GM10266 (cell line): ENCODE measurements around the gene RUBCNL.

ENCODE experiments used
- DNase-seq: peaks from one replicate; pipeline ENCODE4 v3.0.0; 2012; ENCODE audit errors: extremely low spot score
- CTCF ChIP-seq: IDR thresholded peaks from 2 replicates; pipeline ENCODE4 v1.5.1; 2012; ENCODE audit warnings: mild to moderate bottlenecking, low read depth; ENCODE audit not compliant: control insufficient read depth, insufficient read depth; ENCODE audit errors: missing control alignments

Gene RUBCNL

GRCh38 chr13:46396341-46396740 is 9.3 kb upstream of the RUBCNL start:
- no peak for DNase-seq
- TF ChIP-seq CTCF: no peak

DNA sequence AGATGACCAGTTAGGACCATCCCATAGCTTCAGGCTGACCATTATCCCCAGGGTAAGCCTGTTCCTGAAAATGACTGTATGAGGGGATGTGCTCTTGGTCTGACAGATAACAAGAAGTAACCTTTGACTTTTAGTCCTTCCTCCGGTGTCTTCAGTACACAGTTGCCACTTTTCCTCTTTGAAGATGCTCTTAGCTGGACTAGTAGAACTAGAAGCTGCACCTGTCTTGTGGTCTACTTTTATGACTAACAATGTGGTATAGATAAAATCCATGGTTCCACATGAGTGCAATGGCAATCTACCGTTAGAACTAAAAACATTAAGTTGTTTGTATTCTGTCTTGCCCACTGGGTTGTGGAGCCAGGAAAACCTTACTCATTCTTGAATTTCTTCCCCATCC is 5.9 kb upstream of the RUBCNL start:
- no peak for TF ChIP-seq CTCF
- DNase-seq: no peak

DNA sequence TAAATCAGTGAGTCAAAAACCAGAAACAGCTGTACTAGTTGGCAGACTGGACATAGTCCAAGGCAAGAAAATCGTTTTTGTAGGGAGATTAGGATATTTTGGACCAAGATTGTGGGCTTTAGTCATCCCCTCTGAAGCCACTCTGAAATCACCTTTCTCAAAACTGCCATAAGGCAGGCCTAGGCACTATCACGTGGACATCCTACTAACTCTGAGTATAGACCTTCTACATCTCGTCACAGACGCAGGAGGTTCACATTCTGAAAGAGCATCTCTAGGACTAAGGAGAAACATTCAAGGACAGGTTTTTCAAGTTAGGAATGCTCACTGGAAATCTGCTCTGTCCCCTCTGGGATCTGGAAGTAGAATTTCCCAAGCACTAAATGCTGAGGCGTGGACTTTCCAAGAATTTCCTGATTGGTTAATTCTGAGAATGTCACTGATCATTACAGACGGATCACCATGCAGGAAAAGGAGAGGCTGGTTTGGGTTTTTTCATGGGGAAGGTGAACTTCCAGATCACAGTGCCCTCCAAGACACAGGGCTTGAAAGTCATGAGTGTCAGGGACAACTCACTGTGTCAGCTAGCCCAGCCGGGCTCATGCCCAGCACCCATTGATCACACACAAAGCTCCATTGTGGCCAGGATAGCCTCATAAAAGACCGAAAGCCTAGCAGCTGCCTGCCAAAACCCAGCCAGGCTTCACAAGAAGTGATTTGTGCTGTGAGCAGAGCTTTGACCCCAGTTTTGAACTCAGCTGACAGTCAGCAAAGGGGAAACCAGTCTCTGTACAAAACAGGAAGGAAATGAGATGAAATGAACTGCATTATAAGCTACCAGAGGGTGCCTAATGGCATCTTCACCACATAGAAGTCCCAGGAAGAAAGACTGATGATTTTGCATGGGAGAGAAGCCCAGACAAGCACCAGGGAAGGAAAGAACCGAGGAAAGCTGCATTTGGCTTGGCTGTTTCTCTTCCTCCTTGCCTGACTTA is 2.7 kb upstream of the RUBCNL start:
- no peak for DNase-seq
- no peak for TF ChIP-seq CTCF

- TF ChIP-seq CTCF: no peak
- no peak for DNase-seq
Measured at GRCh38 chr13:46388846-46389245, 1.8 kb upstream of the RUBCNL start.

DNA sequence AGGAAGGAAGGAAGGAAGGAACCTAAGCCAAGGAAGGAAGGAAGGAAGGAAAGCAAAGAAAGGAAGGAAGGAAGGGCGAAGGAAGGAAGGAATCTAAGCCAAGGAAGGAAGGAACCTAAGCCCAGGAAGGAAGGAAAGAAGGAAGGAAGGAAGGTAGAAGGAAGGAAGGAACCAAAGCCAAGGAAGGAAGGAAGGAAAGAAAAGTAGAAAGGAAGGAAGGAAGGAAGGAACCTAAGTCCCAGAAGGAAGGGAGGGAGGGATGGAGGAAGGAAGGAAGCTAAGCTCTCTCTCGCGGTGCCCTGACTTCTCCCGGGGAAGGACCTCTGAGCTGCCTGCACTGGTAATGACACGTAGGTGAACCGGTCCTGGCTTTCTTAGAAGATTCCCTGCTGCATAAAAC is 1.3 kb upstream of the RUBCNL start:
- no peak for TF ChIP-seq CTCF
- DNase-seq: no peak

GRCh38 chr13:46386392-46387063 is 524 bp downstream of the RUBCNL start:
- no peak for DNase-seq

More at GRCh38 chr13:46386392-46387063, 524 bp downstream of the RUBCNL start:
- TF ChIP-seq CTCF: no peak
